ENCODE data around the gene THSD4. TPM values are rescaled to one million over a fixed set of nuclear protein-coding genes. Genes with fewer than 3 reads are reported as not detected.

The THSD4 gene
- total and polyA plus RNA-seq, 2 of the 4 experiments (the other 2 are of a cell fraction) = 25.5 to 31.1 TPM

GRCh38 chr15:71810256-71811035, 695.2 kb downstream of the THSD4 start, which contains the start of gene NR2E3:
TSS of gene NR2E3 (plus strand) at chr15:71810554. CDS start at chr15:71810744, 190 bp downstream.
- Histone ChIP-seq H3K18ac (ENCODE audit: low read depth, low read length) (no peak within 1 kb of the TSS), H3K36me3 (ENCODE audit: control insufficient read depth, insufficient read depth, low read length) (no peaks in the 10 kb centered on the region), H2BK20ac (ENCODE audit: low read depth, low read length) (no peak within 1 kb of the TSS), H3K4ac (ENCODE audit: low read depth, low read length) (no peak within 1 kb of the TSS), H4K20me1 (ENCODE audit: insufficient read depth, low read length) (no peaks in the 10 kb centered on the region), H3K4me1 (ENCODE audit: control insufficient read depth, insufficient read depth, low read length) (peaks cover 15% of the 10 kb centered on the region), H4K5ac (ENCODE audit: low read depth, low read length) (no peak within 1 kb of the TSS), H3K14ac (replicated peaks; ENCODE audit: low read depth, low read length) (no peak within 1 kb of the TSS), H3K23ac (ENCODE audit: low read depth, low read length) (no peak within 1 kb of the TSS), H3K56ac (ENCODE audit: extremely low read depth, insufficient read depth, low read length) (no peak within 1 kb of the TSS), H3K9me3 (ENCODE audit: control insufficient read depth, insufficient read depth, low read length) (no peaks in the 10 kb centered on the region), H4K91ac (ENCODE audit: insufficient read depth, low read depth, low read length) (no peak within 1 kb of the TSS), H3K9me1 (ENCODE audit: insufficient read depth, low read length) (peaks cover 5% of the 10 kb centered on the region; the same call in 1 of the 2 replicates), H3K27me3 (ENCODE audit: control insufficient read depth, insufficient read depth, low read length) (no peaks in the 10 kb centered on the region), H2AK9ac (replicated peaks; ENCODE audit: low read depth, low read length, poor library complexity) (no peak within 1 kb of the TSS), H2AK5ac (ENCODE audit: low read depth, low read length) (no peak within 1 kb of the TSS), H2BK120ac (ENCODE audit: low read depth, low read length) (no peak within 1 kb of the TSS), H3K79me1 (ENCODE audit: low read depth in 1 of 2, low read length in 2 of 2) (no peaks in the 10 kb centered on the region), H3K4me3 (ENCODE audit: insufficient read depth, low read depth, low read length) (no peak within 1 kb of the TSS), H4K8ac (ENCODE audit: low read depth in 2 of 2, low read length in 2 of 2) (no peak within 1 kb of the TSS), H3K27ac (ENCODE audit: insufficient read depth, low read length) (no peak within 1 kb of the TSS), H2BK5ac (ENCODE audit: low read depth, low read length, poor library complexity, severe bottlenecking) (no peak within 1 kb of the TSS), H3K4me2 (ENCODE audit: low read depth, low read length) (no peak within 1 kb of the TSS), H2BK15ac (ENCODE audit: low read depth, low read length) (no peak within 1 kb of the TSS), H2AFZ (replicated peaks; ENCODE audit: low read length, poor library complexity) (no peak within 1 kb of the TSS), H3K9ac (ENCODE audit: low read depth, low read length) (no peak within 1 kb of the TSS)
- intact Hi-C loops (cut with micrococcal nuclease) (no loop called here), dilution Hi-C loops (cut with HindIII; ENCODE audit: low sequenced_read_pairs, unreplicated experiment) (no loop called here), in situ Hi-C loops (cut with MboI; ENCODE audit: low sequenced_read_pairs) (no loop called here)
- CTCF ChIA-PET = no interaction called here
- WGBS, 2 experiments (ENCODE audit: extremely low coverage in 2 of 2, insufficient read length in 1 of 2) = 100% methylated on average over 3 of the region's 16 CpGs; no CpG with 5 or more reads in 1 of the 2 experiments
- no peak for DNase-seq
- TF ChIP-seq CTCF (conservative IDR thresholded peaks at IDR 0.05; ENCODE audit: low read depth, low read length) (no peak), MAFK (IDR thresholded peaks at IDR 0.05; ENCODE audit: low read depth, low read length) (no peak), SMC3 (IDR thresholded peaks at IDR 0.05; ENCODE audit: low read depth, low read length) (no peak), BHLHE40 (IDR thresholded peaks at IDR 0.05; ENCODE audit: low read depth, low read length) (no peak), CHD1 (IDR thresholded peaks at IDR 0.05; ENCODE audit: low read depth, low read length) (no peak), POLR2A (IDR thresholded peaks at IDR 0.05; ENCODE audit: low read depth, low read length) (no peak), ELK1 (IDR thresholded peaks at IDR 0.05; ENCODE audit: borderline replicate concordance, low read depth, low read length) (no peak)
- POLR2A ChIA-PET (ENCODE audit: unreplicated experiment) = no interaction called here
- no peak for ATAC-seq (ENCODE audit: low read depth)
- BruUV-seq (replicated peaks) = no TSS peak

Measured in IMR-90 (cell line).